B cell (primary cell): Measurements from ENCODE around the gene VTI1A.

Experiments
- CTCF ChIP-seq: fragments of 200-600 bp; IDR thresholded peaks from one replicate; pipeline ENCODE4 v1.8.0; 2022; ENCODE audit warnings: antibody characterized with exemption, mild to moderate bottlenecking
- EZH2 ChIP-seq: IDR thresholded peaks from 2 replicates; pipeline ENCODE4 v1.6.1; 2012; ENCODE audit warnings: borderline replicate concordance, low read depth, mild to moderate bottlenecking, moderate library complexity, low read length; ENCODE audit not compliant: insufficient read depth, poor library complexity, severe bottlenecking

GRCh38 chr10:112588225-112588990 lies 141.4 kb downstream of the VTI1A start:
- TF ChIP-seq EZH2 (no peak), CTCF (no peak)
